H9 (cell line): Measurements from ENCODE around the gene HYI. TPM values are rescaled to one million over a fixed set of nuclear protein-coding genes. Genes with fewer than 3 reads are reported as not detected.
A peak's percentile ranks its signal among the peaks of the same experiment; 100 is the strongest.

Experiments used
- DNase-seq: peaks from one replicate; pipeline ENCODE4 v3.0.0-alpha.2; 2017
- H2AFZ ChIP-seq: one replicate; pipeline ENCODE4 v1.6.1; 2013; ENCODE audit warnings: mild to moderate bottlenecking, low read length, control low read depth, moderate library complexity
- H2AK5ac ChIP-seq: 2 replicates; pipeline ENCODE4 v1.6.1; 2013; ENCODE audit warnings: low read length, control low read depth, mixed read lengths; ENCODE audit not compliant: insufficient read length
- H2BK120ac ChIP-seq: one replicate; pipeline ENCODE4 v1.6.1; 2013; ENCODE audit warnings: low read depth, mild to moderate bottlenecking, low read length, control low read depth, inconsistent platforms; ENCODE audit not compliant: poor library complexity, severe bottlenecking
- H2BK12ac ChIP-seq: 2 replicates; pipeline ENCODE4 v1.6.1; 2013; ENCODE audit warnings: low read length, control low read depth, mixed read lengths, low read depth; ENCODE audit not compliant: insufficient read length
- H2BK15ac ChIP-seq: 2 replicates; pipeline ENCODE4 v1.6.1; 2013; ENCODE audit warnings: low read depth, low read length, control low read depth
- H2BK20ac ChIP-seq: one replicate; pipeline ENCODE4 v1.6.1; 2013; ENCODE audit warnings: low read depth, mild to moderate bottlenecking, low read length, control low read depth, inconsistent platforms; ENCODE audit not compliant: poor library complexity, severe bottlenecking
- H2BK5ac ChIP-seq: 2 replicates; pipeline ENCODE4 v1.6.1; 2013; ENCODE audit warnings: low read length, control low read depth, mixed read lengths; ENCODE audit not compliant: insufficient read length
- H3K14ac ChIP-seq: 2 replicates; pipeline ENCODE4 v1.6.1; 2013; ENCODE audit warnings: low read length, control low read depth; ENCODE audit not compliant: insufficient read depth
- H3K18ac ChIP-seq: 2 replicates; pipeline ENCODE4 v1.6.1; 2013; ENCODE audit warnings: low read depth, mild to moderate bottlenecking, mixed read lengths, low read length, control low read depth; ENCODE audit not compliant: insufficient read length
- H3K23ac ChIP-seq: 2 replicates; pipeline ENCODE4 v1.6.1; 2013; ENCODE audit warnings: low read length, control low read depth, mixed read lengths, low read depth; ENCODE audit not compliant: insufficient read length
- H3K23me2 ChIP-seq: 2 replicates; pipeline ENCODE4 v1.6.1; 2013; ENCODE audit warnings: low read depth, mild to moderate bottlenecking, mixed read lengths, low read length, control low read depth; ENCODE audit not compliant: insufficient read length, poor library complexity, severe bottlenecking
- H3K27ac ChIP-seq: 2 replicates; pipeline ENCODE4 v1.5.1; 2013; ENCODE audit warnings: low read length, control low read depth, mixed read lengths, low read depth; ENCODE audit not compliant: insufficient read length
- H3K27me3 ChIP-seq: 2 replicates; pipeline ENCODE4 v1.6.1; 2013; ENCODE audit warnings: low read length, control low read depth, inconsistent platforms; ENCODE audit not compliant: insufficient read depth
- H3K4ac ChIP-seq: 2 replicates; pipeline ENCODE4 v1.6.1; 2013; ENCODE audit warnings: low read depth, mild to moderate bottlenecking, control low read depth, inconsistent platforms, low read length, moderate library complexity
- H3K4me1 ChIP-seq: 2 replicates; pipeline ENCODE4 v1.6.1; 2013; ENCODE audit warnings: low read length, control low read depth, inconsistent platforms; ENCODE audit not compliant: insufficient read depth
- H3K4me2 ChIP-seq: 2 replicates; pipeline ENCODE4 v1.6.1; 2013; ENCODE audit warnings: low read length, control low read depth, mixed read lengths; ENCODE audit not compliant: insufficient read length, insufficient read depth
- H3K56ac ChIP-seq: 2 replicates; pipeline ENCODE4 v1.6.1; 2013; ENCODE audit warnings: low read depth, mild to moderate bottlenecking, mixed read lengths, low read length, control low read depth; ENCODE audit not compliant: insufficient read length
- H3K79me1 ChIP-seq: 2 replicates; pipeline ENCODE4 v1.6.1; 2013; ENCODE audit warnings: low read depth, mild to moderate bottlenecking, moderate library complexity, low read length, control low read depth, inconsistent platforms; ENCODE audit not compliant: insufficient read depth, poor library complexity, severe bottlenecking
- H3K79me2 ChIP-seq: 2 replicates; pipeline ENCODE4 v1.6.1; 2013; ENCODE audit warnings: low read length, control low read depth, inconsistent platforms; ENCODE audit not compliant: insufficient read depth
- H3K9ac ChIP-seq: 2 replicates; pipeline ENCODE4 v1.6.1; 2013; ENCODE audit warnings: low read length, control low read depth, mixed read lengths; ENCODE audit not compliant: insufficient read length; ENCODE audit errors: extremely low read depth
- H3K9me3 ChIP-seq: one replicate; pipeline ENCODE4 v1.6.1; 2013; ENCODE audit warnings: low read depth, low read length, inconsistent platforms; ENCODE audit not compliant: control insufficient read depth
- H3T11ph ChIP-seq: one replicate; pipeline ENCODE4 v1.6.1; 2013; ENCODE audit warnings: mild to moderate bottlenecking, low read length, control low read depth, inconsistent platforms
- H4K20me1 ChIP-seq: one replicate; pipeline ENCODE4 v1.6.1; 2013; ENCODE audit not compliant: control insufficient read depth, insufficient read length, insufficient read depth
- H4K5ac ChIP-seq: 2 replicates; pipeline ENCODE4 v1.6.1; 2013; ENCODE audit warnings: low read depth, mild to moderate bottlenecking, mixed read lengths, low read length, control low read depth; ENCODE audit not compliant: insufficient read length
- H4K8ac ChIP-seq: replicated peaks from 2 replicates; pipeline ENCODE4 v1.6.1; 2013; ENCODE audit warnings: low read length, control low read depth, mixed read lengths, low read depth; ENCODE audit not compliant: insufficient read length
- H4K91ac ChIP-seq: 2 replicates; pipeline ENCODE4 v1.6.1; 2013; ENCODE audit warnings: low read depth, mild to moderate bottlenecking, moderate library complexity, mixed read lengths, low read length, control low read depth; ENCODE audit not compliant: insufficient read length
- H3K27ac Mint-ChIP-seq, 3 experiments: 2 replicates in 2 of 3; 3 replicates in 1 of 3; pipeline ENCODE4 v1.8.0; 2020 to 2021; ENCODE audit warnings: mixed read lengths in 3 of 3, mild to moderate bottlenecking in 1 of 3, moderate library complexity in 1 of 3
- H3K27me3 Mint-ChIP-seq: 2 replicates; pipeline ENCODE4 v1.8.0; 2021; ENCODE audit warnings: low read depth, mild to moderate bottlenecking, moderate library complexity, mixed read lengths
- H3K36me3 Mint-ChIP-seq, 3 experiments: 2 replicates in 2 of 3; 3 replicates in 1 of 3; pipeline ENCODE4 v1.8.0; 2020 to 2021; ENCODE audit warnings: low read depth in 3 of 3, mixed read lengths in 3 of 3; ENCODE audit not compliant: insufficient read depth in 1 of 3
- H3K4me1 Mint-ChIP-seq, 2 experiments: 2 replicates each; pipeline ENCODE4 v1.8.0; 2020; ENCODE audit warnings: mixed read lengths in 2 of 2
- H3K4me3 Mint-ChIP-seq, 2 experiments: 2 replicates in 1 of 2; 3 replicates in 1 of 2; pipeline ENCODE4 v1.8.0; 2020 to 2021; ENCODE audit warnings: mild to moderate bottlenecking in 2 of 2, mixed read lengths in 2 of 2, moderate library complexity in 1 of 2
- H3K9me3 Mint-ChIP-seq, 2 experiments: 2 replicates in 1 of 2; 3 replicates in 1 of 2; pipeline ENCODE4 v1.8.0; 2020; ENCODE audit warnings: mild to moderate bottlenecking in 2 of 2, mixed read lengths in 2 of 2, moderate library complexity in 1 of 2
- WGBS: extraction: QIAGEN DNeasy Blood & Tissue Kit; methylation state at CpG from one replicate; pipeline ENCODE4 v1.1.7; 2013; ENCODE audit warnings: missing lambda C conversion rate, low lambda C conversion rate, mixed read lengths; ENCODE audit not compliant: insufficient read length; ENCODE audit errors: extremely low coverage; 5-methylcytosine and 5-hydroxymethylcytosine counted together
- total RNA-seq: library from RNA; stranded (reverse); gene quantifications from 2 replicates; pipeline ENCODE4 v1.2.1, GENCODE V29; 2021
- TF ChIP-seq, protein P1 (sequence below): fragments of 200-600 bp; sonication (generic); conservative IDR thresholded peaks from 3 replicates; pipeline ENCODE4 v1.8.0; 2021; ENCODE audit warnings: antibody characterized with exemption, mild to moderate bottlenecking

Gene HYI
- total RNA-seq, 1 experiment from 2014 or later: 16.1 TPM

DNA sequence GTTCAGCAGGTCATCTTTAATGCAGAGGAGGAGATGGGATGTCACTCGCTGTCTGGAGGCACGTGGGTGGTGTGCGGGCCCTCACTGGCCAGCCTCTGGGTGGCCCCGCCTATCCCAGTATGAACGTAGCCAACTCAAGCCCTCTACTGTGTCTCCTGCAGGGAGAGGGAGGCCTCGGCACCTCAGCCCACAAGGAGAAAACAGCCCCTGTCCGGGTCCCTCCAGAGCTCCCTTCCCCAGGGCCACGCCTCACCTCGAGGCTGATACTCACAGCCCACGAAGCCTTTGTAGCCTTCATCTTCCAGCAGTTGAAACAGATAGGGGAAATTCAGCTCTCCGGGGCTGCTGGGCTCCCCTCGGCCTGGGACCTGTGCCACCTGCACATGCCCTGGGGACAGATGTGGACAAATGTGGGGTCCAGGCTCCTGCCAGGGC lies 2.6 kb downstream of the HYI start:
- no CpG with 5 or more reads among the region's 12 CpGs for WGBS

More for the DNA sequence above, 2.6 kb downstream of the HYI start:
- H3K27me3 Mint-ChIP-seq: peaks cover 4% of the 10 kb centered on the region
- H4K91ac ChIP-seq: no peak overlapping the region
- H4K5ac ChIP-seq: no peak overlapping the region
- TF ChIP-seq, protein P1, sequence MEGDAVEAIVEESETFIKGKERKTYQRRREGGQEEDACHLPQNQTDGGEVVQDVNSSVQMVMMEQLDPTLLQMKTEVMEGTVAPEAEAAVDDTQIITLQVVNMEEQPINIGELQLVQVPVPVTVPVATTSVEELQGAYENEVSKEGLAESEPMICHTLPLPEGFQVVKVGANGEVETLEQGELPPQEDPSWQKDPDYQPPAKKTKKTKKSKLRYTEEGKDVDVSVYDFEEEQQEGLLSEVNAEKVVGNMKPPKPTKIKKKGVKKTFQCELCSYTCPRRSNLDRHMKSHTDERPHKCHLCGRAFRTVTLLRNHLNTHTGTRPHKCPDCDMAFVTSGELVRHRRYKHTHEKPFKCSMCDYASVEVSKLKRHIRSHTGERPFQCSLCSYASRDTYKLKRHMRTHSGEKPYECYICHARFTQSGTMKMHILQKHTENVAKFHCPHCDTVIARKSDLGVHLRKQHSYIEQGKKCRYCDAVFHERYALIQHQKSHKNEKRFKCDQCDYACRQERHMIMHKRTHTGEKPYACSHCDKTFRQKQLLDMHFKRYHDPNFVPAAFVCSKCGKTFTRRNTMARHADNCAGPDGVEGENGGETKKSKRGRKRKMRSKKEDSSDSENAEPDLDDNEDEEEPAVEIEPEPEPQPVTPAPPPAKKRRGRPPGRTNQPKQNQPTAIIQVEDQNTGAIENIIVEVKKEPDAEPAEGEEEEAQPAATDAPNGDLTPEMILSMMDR: no peak
- H4K8ac ChIP-seq: no peak overlapping the region
- H2BK120ac ChIP-seq: no peak overlapping the region
- no peak overlapping the region for H2BK12ac ChIP-seq
- H2AFZ ChIP-seq: no peak overlapping the region
- no peaks in the 10 kb centered on the region; the same call in 1 of the 2 replicates for H3K4me1 ChIP-seq
- no peak overlapping the region for H3T11ph ChIP-seq
- H3K14ac ChIP-seq: no peak overlapping the region
- H3K36me3 Mint-ChIP-seq: peaks cover 33 to 64% (median 56%) of the 10 kb centered on the region in 3 experiments
- no peak overlapping the region for H3K4me3 Mint-ChIP-seq
- H3K4me2 ChIP-seq: no peak overlapping the region
- no peak overlapping the region for H3K23ac ChIP-seq
- H3K23me2 ChIP-seq: peaks cover 3% of the 10 kb centered on the region
- H2BK5ac ChIP-seq: no peak overlapping the region
- no peak overlapping the region for H2BK15ac ChIP-seq
- H2AK5ac ChIP-seq: no peak overlapping the region
- no peak overlapping the region for H3K9ac ChIP-seq
- no peak overlapping the region for H2BK20ac ChIP-seq
- no peaks in the 10 kb centered on the region; a peak in 1 of 5 replicates for H3K9me3 Mint-ChIP-seq
- H3K4ac ChIP-seq: no peak overlapping the region
- no peak overlapping the region for H3K56ac ChIP-seq
- no peak overlapping the region for H3K18ac ChIP-seq
- no peaks in the 10 kb centered on the region for H3K27me3 ChIP-seq
- H3K27ac ChIP-seq: no peak overlapping the region
- H3K9me3 ChIP-seq: no peaks in the 10 kb centered on the region
- no peak overlapping the region for H3K27ac Mint-ChIP-seq
- H3K4me1 Mint-ChIP-seq: peaks cover 21 to 23% of the 10 kb centered on the region in 2 experiments
- no peaks in the 10 kb centered on the region for H3K79me1 ChIP-seq
- H3K79me2 ChIP-seq: no peaks in the 10 kb centered on the region
- DNase-seq: peak; percentile 17
- peaks cover 2% of the 10 kb centered on the region for H4K20me1 ChIP-seq
